Fibroblast of skin of back (primary cell): ENCODE data around the gene PLEKHF1.

Source experiments
- DNase-seq: peaks from one replicate; pipeline ENCODE4 v3.0.0-alpha.2; 2013

Gene PLEKHF1

DNA sequence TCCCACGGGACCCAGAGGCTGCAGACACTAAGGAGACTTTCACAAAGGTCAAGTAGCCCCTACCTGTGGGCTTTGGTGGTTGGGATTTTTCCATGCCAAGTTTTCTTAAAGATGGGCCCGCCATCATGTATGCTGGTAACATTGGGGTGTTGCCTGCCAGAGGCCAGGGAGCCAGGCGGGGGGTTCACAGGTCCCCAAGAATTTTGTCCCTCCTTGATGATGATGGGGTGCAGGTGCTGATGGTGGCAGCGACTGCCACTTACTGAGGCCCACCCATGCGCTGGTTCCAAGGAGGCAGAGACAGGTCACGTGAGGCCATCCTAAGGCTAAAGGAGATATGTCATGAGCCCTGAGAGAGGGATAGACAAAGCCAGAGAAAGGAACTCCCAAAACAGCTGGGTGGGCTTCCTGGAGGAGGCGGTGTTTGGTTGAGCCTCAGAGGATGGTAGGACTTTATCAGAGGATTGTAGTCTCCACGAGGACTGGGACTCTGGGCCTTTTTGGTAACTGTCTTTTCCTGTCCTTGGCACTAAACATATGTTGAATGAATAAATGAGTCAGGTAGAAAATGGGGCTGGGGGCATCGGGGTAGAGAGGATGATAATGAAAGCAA lies 14.4 kb downstream of the PLEKHF1 start:
- DNase-seq, result no peak

DNA sequence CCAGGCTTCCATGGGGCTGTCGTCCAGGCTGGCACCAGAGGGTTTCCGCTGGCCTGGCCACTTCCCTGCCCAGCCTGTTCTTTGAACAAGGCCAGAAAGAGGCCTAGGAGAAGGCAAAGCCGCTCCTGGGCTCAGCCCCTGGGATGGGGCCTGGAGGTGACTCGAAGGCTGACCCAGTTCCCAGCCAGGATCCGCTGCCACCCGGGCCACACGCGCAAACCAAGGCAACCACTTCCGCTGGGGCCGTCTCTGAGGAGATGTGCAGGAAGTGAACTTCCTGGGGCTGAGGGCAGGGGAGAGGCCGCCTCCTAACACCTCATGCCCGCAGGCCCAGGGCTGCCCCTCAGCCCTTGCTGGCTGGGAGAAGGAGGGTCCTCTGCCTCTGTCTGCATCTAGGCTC lies 15.2 kb downstream of the PLEKHF1 start:
- DNase-seq, result peak; percentile 26

DNA sequence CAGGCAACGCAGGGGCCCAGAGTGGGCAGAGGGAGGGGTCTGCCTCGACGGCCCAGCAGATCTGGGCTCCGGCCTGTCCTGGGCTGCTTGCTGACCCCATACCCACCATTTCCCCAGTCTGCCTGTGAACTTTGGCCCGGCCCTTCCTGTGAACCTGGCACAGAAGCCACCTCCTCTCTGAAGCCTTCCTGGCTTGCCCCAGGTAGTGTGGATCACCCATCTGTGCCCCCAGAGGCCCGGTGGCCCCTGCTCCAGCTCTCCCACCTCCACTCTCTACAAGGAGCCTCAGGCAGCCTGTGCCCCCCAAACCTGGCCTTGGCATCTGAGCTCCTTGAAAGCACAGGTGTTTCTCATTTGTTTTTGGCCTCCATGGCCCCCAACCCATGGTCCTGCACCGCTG lies 15.7 kb downstream of the PLEKHF1 start:
- no peak for DNase-seq

DNA sequence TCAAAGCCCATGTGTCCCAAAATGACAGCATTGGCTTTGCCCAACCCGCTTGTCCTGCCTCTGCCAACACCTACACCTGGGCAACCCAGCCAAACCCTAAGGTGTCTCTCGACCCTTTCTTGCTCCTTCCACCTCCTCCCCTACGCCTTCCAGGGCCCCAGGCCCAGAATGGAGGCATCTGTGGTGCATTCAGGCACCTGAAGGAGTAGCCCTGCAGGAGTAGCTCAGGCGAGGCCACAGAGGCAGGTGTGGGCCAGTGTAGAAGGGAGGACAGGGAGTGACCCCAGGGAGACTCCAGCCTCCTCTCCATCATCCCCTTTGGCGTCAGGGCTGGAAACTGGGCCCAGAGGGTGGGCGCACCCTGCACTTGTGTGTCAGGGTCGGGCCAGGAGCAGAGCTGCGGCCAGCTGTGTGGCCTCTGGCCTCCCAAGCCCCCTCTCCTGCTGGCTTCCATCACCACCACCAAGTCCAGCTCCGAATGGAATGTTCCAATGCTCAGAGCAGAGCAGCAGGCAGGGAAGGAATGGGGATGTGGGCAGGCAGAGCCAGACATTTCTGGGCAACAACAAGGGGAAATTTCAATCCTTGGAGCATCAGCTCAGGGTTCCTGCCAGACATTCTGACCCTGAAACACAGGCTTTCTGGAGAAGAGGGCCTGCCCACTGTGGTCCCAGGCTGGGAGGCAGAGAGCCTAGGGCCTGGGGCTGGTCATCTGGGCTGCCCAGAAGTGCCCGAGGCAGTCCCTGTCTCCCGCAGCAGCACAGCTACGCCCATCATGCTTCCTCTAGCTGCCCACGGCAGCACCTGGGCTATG lies 16.4 kb downstream of the PLEKHF1 start:
- DNase-seq, result no peak

DNA sequence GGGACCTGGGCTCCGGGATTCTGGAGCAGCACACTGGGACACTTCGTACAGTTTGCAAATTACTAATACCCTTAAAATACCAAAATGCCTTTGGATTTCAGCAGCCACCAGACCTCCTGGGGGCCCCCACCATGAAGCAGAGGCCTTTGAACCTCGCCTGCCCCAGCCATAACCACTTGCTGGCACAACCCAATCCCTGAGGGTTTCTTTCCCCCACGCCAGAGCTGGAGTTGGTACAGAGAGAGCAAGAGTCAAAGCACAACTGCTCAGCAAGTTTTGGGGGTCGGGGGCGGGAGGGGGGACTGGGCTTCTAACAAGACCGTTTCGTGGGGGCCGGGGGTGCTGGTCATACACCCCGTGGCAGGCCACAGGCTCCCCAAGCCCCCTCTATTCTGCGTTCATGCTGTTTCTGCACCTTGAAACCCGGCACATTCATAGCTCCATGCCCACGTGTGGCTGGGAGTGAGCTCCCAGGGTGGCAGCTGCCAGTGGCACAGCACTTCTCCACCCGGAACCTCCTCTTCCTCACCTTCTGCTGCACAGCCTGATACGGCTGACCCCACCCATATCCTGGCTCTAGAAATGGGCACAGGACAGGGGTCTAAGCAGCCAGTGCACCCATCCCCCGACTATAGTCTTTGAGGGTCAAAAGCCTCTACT lies 17.1 kb downstream of the PLEKHF1 start:
- DNase-seq, result no peak

DNA sequence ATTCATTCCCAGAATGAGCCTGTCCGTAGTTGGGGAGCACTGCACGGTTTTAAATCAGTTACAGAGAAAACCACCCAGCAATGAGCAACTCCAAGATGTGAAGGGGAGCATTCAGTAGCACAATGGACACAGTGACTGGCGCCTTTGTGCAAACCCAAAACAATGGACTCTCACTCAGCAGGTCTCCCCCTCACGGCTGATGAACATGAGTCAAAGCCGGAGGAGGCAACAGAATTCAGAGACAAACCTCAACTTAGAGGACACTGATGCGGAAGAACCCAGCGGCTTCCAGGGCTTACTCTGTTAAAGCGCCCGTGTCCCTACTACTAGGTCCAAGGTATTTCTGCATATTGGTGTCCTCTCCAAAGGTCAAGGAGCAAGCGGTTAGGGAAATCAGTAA lies 17.7 kb downstream of the PLEKHF1 start:
- DNase-seq, result no peak

DNA sequence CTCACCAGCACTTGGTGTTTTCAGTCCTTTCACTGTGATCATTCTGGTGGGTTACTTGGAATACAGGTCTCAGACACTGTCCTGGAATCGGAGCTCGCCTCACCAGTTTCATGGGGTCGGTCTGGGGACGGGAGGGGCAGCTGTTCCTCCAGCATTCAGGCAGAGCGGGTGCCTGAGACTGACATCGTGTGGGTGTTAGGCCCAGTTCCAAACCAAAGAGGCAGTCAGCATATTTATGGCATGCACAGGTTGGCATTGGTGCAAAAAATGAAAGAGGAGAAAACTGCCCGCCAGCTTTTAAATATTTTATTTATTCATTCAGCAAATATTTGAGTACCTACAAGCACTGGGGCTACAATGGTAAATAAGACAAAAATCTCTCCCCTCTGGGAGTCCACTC lies 20.1 kb downstream of the PLEKHF1 start:
- no peak for DNase-seq

DNA sequence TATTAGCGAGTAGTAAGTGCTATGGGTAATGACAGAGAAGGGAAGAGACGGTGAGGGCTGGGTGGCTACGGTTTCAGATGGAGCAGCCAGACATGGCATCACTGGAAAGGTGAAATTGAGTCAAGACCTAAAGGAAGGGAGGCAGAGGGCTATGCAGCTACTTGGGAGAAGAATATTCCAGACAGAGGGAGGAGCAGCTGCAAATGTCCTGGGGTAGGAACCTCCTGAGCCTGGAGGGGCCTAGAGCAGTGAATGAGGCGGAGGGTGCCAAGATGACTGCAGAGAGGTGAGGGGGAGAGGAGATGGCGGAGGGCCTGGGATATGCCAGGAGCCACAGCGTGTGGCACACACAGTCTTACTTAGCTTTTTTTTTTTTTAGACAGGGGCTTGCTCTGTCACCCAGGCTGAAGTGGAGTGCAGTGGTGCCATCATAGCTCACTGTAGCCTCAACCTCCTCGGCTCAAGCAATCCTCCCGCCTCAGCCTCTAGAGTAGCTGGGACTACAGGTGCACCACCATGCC lies 21.1 kb downstream of the PLEKHF1 start:
- DNase-seq, result no peak

DNA sequence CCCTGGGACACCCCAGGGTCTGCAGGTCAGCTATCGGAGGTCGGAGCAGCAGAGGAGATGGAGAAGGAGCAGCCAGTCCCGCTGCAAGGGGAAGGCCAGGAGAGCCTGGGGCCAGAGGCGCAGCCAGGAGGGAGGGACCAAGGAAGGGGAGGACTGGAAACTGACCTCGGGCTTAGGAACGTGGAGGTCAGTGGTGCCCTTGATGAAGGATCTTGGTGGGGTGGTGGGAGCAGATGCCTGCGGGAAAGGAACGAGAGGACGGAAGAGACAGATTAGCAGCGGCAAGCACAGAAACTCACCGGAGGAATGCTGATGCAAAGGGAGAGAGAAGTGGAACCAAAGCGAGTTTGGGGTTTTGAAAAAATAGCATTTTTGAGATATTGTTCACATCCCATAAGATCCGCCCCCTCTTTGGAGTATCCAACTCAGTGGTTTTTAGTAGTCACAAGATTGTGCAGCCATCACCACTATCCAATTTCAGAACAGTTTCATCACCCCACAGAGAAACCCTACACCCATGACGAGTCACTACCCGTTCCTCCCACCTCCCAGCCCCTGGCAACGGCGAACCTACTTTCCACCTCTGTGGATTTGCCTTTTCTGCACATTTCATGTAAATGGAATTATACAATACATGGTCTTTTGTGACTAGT lies 22.1 kb downstream of the PLEKHF1 start:
- DNase-seq, result peak; percentile 93

DNA sequence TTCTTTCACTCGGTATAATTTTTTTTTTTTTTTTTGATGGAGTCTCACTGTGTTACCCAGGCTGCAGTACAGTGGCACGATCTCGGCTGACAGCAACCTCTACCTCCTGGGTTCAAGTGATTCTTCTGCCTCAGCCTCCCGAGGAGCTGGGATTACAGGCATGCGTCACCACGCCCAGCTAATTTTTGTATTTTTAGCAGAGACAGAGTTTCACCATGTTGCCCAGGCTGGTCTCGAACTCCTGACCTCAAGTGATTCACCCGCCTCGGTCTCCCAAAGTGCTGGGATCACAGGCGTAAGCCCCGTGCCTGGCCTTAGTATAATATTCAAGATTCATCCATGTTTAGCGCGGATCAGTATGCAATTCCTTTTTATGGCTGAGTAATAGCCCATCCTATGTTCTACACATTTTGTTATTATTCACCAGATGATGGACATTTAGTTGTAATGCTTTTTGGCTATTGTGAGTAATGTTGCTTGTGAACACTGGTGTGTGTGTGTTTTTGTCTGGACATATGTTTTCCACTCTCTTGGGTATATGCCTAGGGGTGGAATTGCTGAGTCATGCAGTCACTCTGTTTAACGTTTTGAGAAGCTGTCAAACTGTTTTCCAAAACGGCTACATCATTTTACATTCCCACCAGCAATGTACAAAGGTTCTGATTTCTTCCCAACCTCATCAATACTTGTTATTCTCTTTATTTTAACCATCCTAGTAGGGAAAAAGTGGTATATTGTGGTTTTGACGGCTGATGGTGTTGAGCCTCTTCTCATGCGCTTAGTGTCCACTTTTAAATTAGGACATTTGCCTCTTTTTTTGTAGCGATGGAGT lies 22.9 kb downstream of the PLEKHF1 start:
- DNase-seq, result peak; percentile 73

DNA sequence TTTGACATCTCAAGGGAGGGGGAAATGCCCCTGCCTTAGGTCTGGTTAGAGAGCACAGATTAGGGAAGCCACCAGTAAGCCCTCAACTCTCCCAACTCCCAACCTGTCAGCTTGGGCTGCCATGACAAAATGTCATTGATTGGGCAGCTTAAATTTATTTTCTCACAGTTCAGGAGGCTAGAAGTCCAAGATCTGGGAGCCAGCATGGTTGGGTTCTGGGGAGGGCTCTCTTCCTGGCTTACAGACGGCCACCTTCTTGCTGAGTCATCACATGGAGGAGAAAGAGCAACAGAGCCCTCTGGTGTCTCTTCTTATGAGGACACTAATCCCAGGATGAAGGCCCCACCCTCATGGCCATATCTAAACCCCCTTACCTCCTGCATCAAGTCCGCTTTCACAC lies 25.6 kb downstream of the PLEKHF1 start:
- DNase-seq, result peak; percentile 42

DNA sequence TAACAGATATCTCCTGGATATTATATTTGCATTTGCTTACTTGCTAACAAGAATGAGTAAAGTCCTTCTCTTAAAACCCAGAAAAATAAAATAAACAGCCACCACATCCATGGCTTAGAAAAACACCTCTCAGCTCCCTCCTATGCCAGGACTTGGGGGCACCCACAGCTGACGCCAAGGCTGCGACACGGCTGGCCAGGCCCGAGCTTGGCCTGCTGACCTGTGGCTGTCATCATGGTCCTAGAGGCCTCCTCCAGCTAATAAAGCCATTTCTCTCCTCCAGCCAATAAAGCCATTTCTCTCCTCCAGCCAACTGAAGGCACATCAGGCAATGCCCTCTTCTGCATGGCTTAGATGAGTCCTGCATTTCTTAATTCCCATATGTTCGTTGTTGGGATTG lies 28.9 kb downstream of the PLEKHF1 start:
- no peak for DNase-seq

DNA sequence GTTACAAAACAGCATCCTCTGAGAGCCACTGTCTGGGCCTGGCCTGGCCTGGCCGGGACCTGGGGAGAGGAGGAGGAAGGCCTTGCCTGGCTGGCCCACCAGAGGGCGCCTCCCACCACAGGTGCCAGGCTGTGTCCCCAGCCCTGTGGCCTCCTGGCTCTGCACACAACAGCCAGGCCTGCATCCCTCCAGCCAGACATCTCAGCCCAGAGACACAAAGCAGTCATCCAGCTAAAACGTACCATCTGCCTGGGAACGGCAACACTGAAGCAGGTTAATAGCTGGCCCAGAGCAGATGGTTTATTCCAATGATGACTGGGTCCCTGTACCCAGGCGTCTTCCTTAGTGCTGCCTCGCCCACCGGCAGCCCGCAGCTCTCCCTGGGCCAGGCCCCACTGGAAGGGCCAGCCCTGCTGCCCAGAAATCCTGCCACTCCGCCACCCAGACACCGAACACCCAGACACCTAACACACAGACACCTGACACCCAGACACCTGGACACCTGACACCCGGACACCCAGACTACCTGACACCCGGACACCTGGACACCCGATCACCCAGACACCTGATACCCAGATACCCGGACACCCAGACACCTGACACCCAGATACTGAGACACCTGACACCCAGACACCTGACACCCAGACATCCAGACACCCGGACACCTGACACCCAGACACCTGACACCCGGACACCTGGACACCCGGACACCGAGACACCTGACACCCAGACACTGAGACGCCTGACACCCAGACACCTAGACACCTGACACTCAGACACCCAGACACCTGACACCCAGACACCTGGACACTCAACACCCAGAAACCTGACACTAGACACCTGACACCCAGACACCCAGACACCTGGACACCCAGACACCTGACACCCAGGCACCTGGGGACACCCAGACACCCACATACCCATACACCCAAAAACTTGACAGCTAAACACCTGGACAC lies 29.7 kb downstream of the PLEKHF1 start:
- DNase-seq, result peak; percentile 65

DNA sequence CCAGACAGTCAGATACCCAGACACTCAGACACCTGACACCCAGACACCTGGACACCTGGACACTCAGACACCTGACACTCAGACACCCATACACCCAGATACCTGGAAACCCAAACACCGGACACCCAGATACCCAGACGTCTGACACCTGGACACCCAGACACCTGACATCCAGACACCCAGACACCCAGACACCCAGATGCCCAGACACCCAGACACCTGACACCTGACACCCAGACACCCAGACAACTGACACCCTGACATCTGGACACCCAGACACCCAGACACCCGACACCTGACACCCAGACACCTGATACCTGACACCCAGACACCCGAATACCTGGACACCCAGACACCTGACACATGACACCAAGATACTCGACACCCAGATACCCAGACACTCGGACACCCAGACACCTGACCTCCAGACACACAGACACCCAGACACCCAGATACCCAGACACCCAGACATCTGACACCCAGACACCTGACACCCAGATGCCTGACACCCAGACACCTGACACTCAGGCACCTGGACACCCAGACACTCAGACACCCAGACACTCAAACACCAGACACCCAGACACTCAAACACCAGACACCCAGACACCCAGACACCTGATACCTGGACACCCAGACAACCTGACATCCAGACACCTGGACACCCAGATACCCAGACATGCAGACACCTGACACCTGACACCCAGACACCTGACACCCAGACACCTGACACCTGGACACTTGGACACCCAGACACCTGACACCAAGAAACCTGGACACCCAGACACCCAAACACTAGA lies 30.7 kb downstream of the PLEKHF1 start:
- DNase-seq, result no peak

DNA sequence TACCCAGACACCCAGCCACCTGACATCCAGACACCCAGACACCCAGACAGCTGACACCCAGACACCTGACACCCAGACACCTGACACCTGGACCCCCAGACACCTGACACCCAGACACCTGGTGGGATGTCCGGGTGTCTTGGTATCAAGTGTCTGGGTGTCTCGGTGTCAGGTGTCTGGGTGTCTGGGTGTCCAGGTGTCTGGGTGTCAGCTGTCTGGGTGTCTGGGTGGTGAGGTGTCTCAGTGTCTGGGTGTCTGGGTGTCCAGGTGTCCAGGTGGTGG lies 31.2 kb downstream of the PLEKHF1 start:
- DNase-seq, result no peak

DNA sequence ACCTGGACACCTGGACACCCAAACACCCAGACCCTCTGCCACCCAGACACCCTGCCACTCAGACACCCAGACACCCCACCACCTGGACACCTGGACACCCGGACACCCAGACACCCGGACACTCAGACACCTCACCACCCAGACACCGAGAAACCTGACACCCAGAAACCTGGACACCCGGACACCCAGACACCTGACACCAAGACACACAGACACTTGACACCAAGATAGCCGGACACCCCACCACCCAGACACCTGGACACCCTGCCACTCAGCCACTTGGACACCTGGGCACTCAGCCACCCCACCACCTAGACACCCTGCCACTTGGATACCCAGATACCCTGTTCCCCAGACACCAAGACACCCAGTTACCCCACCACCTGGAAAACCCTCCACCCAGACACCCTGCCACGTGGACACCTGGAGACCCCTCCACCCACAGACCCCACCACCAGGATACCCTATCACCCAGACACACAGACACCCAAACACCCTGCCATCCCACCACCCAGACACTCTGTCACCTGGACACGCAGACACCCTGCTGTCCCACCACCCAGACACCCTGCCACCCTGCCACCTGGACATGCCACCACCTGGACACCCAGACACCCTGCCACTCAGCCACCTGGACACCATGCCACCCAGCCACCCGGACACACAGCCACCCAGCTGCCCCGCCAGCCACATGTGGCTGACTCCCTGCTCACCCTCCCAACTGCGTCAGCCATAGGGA lies 32.4 kb downstream of the PLEKHF1 start:
- no peak for DNase-seq

DNA sequence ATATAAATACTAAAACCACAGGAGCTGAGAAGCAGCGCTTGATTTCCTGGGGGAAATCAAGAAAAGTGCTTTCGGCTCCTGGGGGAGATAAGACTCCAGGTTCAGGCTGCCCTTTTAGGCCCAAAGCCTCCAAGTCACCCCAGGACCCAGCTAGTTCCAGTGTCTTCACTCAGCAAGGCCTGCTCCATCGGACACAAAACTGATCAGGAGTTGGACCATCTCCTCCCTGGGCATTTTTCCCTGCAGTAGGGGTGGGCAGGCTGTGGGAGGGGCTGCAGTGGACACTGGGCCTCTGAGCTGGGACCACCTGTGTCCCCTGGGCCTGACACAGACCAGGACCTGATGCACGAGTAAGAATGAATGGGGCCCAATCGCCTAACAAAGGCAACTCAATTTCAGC lies 34.6 kb downstream of the PLEKHF1 start:
- no peak for DNase-seq

DNA sequence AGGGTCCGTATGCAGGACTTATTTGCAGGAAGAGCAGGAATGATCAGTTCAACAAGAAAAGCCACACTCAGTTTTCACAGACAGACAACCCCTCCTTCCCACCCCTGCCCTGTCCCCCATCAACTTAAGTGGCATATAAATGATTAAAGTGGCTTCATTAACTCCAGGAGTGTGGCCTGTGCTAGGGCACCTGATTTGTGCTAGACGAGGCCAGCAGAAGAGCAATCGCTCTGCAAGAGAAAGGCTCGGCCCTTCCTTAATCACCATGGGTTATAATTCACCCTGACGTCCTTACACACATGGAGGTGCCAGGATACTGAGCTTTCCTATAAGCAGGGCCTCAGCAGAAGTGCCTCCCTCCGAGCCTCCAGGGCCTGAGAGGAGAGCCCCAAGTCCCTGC lies 35.2 kb downstream of the PLEKHF1 start:
- DNase-seq, result no peak

DNA sequence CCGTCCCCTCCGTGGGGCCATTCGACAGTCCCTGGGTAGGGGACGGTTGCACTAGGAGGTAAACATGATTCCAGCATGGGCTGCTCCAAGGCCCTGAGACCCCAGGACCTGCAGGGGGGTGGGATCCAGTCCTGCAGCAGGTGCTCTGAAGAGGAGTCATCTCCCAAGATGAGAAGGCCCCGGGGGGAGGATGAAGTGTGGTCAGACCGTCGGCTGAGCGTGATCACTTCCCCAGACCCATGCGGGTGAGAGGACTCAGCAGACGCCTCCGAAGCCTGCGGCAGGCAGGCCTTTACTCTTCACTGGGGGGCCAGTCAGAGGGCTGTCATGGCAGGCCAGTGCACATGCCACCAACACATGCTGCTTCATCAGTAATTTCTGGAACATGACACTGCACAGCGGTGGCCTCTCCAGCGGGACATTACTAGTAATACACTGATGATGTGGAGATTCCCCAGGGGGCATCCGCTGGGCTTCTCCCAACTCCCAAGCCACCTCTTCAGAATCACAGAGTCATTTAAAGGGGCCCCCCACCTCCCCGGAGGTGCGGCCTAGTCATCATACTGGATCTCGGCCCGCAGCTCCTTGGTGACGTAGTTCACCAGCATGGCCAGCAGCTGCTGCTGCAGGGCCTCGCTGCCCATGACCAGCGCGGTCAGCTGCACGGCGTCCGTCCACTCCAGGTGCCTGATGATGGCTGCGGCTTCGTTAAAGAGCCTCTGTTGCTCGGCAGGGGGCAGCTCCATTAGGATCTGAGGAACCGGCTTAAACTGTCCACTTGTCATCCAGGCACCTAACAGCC lies 37.1 kb downstream of the PLEKHF1 start:
- no peak for DNase-seq
